Prostate gland (tissue), 2 donors: ENCODE data around the gene CBLL1.

Source experiments
- POLR2A ChIP-seq: fragments of 450-650 bp; IDR thresholded peaks from one replicate; pipeline ENCODE4 v1.6.1; 2016; ENCODE audit warnings: antibody characterized with exemption, mild to moderate bottlenecking
- TF ChIP-seq, protein P1 (sequence below), 4 experiments: fragments of 200-600 bp in 2 of 4; fragments of 450-650 bp in 2 of 4; sonication (generic) in 2 of 4; IDR thresholded peaks; 1 replicate in 3 of 4; 2 replicates in 1 of 4; pipeline ENCODE4 v1.5.1; 2016 to 2019; ENCODE audit warnings: antibody characterized with exemption in 4 of 4, mild to moderate bottlenecking in 2 of 4, moderate library complexity in 2 of 4

DNA sequence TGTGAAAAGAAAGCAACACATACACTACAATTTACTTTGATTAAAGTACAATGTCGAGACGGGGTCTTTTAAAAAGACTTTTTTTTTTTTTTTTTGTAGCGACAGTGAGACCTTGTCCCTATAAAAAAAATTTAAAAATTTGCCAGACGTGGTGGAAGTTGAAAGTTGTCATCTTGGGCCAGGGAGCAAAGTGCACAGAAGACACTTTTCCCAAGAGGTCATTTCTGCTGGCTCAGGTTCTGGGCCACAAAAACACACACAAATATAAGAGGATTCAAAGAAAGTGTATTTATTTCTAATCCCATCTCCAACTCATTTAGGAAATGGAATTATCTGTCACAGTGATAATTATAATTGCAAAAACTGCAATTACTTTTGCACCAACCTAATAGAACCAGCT lies 34.3 kb downstream of the CBLL1 start:
- TF ChIP-seq, protein P1, sequence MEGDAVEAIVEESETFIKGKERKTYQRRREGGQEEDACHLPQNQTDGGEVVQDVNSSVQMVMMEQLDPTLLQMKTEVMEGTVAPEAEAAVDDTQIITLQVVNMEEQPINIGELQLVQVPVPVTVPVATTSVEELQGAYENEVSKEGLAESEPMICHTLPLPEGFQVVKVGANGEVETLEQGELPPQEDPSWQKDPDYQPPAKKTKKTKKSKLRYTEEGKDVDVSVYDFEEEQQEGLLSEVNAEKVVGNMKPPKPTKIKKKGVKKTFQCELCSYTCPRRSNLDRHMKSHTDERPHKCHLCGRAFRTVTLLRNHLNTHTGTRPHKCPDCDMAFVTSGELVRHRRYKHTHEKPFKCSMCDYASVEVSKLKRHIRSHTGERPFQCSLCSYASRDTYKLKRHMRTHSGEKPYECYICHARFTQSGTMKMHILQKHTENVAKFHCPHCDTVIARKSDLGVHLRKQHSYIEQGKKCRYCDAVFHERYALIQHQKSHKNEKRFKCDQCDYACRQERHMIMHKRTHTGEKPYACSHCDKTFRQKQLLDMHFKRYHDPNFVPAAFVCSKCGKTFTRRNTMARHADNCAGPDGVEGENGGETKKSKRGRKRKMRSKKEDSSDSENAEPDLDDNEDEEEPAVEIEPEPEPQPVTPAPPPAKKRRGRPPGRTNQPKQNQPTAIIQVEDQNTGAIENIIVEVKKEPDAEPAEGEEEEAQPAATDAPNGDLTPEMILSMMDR (IDR thresholded peaks at IDR 0.05): no peak
- no peak for TF ChIP-seq POLR2A
